8988T (cell line): ENCODE measurements around the gene NDUFAF8.
"Not testable (repeated sequence)": the region's sequence is repeated elsewhere in the genome, so short reads cannot be mapped to it uniquely, and the experiment has no call there.

ENCODE experiments used
- DNase-seq: peaks from one replicate; pipeline ENCODE4 v3.0.0; 2011

NDUFAF8 gene

DNA sequence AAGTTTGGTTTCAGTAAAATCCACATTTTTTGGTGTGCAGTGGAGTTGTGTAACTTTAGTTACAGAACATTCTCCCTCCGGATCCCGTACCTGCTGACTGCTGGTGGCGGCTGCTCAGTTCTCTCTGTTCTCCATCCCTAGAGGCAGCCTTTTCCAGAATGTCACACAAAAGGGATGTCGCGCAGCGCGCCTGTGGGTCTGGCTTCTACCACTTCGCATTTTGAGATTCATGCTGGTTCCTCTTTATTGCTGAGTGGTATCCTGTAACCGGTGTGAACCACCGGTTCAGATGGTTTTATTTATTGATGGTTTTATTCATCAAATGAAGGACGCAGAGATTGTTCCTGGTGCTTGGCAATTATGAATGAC is 15.4 kb upstream of the NDUFAF8 start:
- no peak for DNase-seq

DNA sequence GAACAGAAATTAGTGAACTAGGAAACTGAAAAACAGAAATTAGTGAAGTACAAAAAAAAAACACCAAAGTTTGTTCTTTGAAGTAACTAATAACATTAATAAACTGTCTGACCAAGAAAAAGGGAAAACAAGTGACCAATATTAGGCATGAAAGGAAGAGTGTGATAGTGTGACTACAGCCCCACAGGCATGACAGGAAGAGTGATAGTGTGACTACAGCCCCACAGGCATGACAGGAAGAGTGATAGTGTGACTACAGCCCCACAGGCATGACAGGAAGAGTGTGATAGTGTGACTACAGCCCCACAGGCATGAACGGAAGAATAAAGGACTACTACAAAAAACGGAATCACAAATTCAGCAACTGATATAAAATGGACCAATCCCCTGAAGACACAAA is 11.5 kb upstream of the NDUFAF8 start:
- DNase-seq: not testable (repeated sequence)

DNA sequence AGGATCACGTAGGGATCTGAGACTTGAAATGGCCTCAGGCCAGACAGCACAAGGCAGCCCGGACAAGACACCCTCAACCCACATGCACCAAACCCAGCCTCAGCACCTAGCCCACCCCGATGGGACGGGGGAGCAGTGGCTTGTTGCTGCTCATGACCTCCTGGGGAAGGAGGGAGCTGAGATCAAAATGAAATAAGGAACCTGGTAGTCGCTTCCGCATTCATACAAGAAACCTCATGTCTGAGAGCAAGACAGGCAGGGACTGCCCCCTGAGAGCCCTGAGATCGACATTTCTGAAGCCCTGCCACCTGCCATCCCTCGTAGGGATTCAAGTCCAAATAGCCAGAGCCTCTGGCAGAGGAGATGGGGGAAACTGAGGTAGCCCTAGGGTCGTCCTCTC is 10.7 kb upstream of the NDUFAF8 start:
- DNase-seq: no peak

DNA sequence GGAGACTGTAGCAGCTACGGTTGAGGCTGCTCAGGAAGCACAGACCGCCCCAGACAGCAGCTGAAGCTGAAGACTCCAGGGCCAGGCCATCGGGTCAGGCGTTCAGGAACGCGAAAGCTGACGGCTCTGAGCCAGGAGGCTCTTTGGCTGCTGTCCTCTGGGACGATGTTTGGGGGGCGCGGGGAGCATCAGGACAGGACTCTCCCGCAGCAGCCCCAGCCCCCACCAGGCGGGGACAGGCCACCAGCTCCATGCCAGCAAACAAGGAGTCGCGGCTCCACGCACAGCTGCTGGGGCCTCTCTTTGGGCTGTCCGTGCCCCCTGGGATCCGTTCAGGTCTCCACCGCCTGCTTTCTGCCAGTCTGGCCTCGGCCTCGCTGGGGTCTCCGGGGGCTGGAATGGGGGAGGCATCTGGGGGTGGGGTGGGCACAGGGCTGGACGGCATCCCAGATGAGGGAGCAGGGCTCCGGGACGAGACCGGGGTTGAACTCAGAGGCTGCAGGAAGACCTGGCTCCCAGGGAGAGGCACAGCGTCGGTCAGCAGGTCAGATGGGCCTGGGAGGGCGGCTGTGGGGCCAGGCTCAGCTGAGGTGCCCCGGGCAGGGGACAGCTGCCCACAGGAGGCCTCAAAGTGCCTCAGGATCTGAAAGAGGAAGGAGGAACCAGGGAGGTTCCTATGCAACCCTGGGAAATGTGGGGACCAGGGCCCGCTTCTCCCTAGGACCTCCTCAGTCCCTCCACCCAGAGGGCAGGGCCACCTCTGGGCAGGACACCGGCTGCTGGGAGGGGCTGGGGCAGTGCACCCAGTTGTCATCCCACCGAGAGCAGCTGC is 10.1 kb upstream of the NDUFAF8 start:
- DNase-seq: no peak

DNA sequence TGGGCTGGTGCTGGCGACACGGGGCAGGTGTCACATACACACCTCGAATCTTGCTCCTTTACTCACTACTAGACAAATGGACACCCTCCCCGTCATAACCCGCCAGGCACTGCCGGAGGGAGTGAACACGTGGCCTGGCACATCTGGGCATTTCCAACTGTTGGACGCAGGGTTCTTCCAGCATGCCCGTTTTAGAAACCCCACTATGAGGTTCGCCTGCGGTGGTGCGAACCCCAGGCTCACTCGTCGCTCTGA is 9.5 kb upstream of the NDUFAF8 start:
- no peak for DNase-seq

DNA sequence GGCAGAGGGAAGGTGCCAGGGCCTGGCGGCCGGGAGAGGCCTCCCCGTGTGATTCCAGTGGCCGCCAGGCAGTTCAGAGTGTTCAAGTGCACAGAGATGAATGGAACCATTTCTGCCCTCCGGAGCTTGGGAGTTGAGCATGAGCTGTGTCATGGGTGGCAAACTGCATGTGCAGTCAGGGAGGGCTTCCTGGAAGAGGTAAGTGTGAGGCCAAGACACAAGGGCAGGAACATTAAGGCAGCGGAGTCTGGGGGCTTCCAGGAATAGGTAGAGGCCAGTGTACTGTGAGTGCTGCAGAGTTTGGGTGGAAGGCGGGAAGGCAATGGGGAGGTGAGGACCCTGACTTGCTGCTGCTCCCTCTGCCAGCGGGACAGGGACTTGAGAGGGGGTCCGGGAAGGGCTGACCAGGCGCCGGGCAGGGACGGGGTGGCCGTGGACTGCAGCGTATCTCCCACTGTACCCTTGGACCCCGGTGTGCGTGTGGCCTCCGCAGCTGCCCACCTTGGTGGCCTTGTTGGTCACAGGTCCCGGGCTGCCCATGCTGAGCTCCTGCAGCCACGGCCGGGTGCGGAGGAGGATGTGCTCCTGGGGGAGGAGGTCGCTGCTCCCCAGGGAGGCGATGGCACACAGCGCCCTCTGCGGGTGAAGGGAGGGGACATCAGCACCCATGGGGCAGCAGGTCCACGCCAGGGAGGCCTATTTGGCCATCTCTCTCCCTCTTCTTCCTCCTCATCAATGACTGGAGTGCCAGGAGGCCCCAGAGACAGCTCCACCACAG is 8.9 kb upstream of the NDUFAF8 start:
- peak; percentile 88 for DNase-seq

DNA sequence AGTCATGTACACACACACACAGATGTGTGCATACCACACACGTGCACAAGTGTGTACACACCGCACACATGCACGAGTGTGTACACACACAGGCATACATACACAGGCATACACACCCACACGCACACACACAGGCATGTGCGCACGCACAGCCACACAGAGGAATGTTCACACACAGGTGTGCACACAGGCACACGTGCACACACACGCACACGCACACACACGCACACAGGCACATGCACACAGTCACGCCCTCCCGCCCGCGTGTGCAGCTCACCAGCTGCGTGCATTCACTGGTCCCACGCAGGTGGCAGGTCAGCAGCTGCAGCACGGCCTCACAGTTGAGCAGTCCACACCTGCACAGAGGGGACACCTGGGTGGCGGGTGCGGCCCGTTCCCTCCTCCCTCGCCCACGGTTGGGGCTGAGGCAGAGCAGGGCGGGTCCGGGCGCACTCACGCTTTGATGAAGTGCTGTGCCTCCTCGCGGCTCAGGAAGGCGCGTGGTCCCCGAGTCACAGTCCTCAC is 7.9 kb upstream of the NDUFAF8 start:
- DNase-seq: no peak

DNA sequence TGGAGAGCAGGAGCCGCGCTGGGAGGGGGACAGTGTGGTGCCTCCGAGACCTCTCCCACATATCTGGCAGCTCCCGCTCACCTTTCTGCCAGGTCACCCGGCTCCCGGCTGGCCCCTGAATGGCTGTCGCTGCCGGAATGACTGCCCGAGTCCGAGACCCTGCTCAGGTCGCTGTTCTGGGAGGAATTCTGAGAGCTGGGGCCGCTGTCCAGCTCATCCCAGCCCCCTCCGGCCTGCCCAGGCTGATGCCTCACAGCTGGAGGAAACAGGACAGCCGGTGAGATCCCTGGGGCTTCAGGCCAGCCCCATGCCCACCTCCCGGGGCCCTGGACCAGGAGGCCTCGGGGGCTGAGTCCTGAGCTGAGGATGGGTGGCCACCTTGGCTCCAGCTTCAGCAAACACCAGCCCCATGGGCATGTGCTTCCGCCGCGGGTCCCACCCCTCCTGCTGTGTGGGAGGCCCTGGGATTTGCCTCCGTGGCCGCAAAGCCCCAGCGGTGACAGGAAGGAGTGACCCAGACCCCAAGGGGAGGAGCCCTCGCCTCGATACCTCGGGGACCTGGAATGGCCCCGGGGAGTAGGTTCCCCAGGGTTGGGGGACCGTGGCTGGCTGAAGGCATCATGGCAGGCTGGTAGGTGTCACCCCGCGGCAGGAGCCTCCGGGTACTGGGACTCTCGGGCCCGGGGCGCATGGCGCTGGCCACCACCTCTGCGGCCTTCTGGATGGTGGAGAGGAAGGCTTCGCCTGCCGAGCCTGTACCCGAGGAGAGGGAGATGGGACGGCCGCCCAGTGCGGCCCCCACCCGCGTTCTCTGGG is 7.1 kb upstream of the NDUFAF8 start:
- DNase-seq: no peak

DNA sequence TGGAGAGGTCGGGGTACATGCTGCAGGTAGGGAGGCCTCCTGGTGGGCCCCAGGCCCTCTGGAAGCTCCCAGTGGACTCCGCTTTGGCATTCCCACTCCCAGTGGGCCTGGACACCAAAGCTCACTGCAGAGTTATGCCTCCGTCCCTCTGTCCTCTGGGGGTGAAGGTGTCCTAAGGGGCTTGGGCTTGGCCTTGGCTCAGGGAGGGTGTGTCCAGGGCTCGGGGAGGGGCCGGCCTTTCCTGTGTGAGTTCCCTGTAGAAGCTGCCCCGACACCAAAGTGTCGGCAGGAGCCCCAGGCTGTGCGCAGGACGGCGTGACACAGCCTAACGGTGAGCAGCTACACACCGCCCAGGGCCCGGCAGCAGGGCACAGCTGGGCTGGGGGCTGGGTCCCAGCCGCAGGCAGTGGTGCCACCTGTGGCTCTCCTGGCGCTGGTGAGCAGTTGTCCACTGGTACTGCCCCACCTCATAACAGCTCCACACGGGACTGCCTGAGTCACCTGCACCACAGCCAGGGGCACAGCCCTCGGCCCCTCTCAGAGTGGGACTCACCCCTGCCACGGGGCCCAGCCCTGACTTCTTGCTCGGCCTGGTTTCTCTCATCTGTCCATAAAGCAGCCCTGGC is 6.4 kb upstream of the NDUFAF8 start:
- no peak for DNase-seq

DNA sequence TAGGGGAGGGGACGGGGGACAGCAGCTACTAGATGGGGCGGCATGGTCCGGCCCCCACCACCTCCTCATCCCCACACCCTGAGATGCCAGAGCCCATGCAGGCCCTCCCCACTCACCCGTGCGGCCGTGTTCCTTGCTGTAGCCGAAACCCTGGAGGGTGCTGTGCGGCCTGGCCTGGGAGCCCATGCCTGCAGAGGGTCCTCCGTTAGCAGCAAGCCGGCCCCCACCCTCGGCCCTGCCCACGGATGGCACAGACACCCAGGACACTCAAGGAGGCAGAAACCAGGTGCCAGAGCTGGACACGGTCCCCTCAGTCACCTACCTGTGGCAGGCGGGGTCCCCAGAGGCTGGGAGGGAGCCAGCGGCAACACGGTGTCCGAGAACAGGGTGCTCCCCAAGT is 5.8 kb upstream of the NDUFAF8 start:
- no peak for DNase-seq

DNA sequence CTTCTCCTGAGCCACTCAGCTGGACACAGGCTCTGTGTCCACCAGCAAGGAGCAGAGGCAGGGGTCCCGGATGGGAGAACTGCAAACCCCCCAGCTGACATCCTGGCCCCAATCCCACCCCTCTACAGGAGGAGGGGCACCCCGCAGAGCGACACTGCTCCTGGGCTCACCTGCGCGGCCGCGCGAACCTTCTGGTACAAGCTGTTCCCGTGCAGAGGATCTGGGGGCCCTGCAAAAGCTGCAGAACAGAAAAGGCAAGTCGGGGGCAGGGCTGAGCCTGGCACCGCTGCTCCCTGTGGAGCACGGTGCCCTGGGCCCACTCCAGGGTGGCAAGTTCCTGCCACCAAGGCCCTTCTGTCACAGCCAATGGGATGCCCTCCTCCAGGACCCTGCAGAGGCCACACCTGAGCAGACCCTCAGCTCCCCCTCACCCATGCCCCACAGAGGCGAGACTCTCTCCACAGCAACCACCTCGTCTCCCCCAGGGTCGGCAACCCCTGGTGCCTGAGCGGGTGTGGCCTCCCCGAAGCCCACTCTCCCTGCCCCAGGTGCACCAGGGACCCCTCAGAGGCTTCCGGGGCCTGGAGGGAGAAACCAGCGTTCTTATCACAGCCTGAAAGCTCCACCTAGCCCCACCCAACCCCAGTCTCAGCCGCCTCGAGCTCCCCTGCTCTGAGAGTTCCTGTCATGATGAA is 5.2 kb upstream of the NDUFAF8 start:
- DNase-seq: no peak

DNA sequence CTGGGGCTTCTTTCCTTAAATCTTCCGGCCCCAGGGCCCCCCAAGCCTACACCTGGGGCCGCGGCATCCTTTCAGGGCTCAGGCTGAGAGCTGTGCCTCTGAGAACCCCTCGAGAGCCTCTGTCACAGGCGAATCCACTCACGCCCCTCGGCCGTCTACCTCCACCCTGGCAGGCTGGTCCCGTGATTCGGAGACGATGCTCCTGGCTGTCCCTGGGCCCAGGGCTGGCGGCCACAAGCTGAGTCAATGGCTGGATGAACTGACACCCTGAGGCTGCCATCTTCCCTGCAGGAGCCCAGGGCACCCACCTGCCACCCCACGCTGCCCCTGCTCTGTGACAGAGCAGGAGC is 4.6 kb upstream of the NDUFAF8 start:
- no peak for DNase-seq

DNA sequence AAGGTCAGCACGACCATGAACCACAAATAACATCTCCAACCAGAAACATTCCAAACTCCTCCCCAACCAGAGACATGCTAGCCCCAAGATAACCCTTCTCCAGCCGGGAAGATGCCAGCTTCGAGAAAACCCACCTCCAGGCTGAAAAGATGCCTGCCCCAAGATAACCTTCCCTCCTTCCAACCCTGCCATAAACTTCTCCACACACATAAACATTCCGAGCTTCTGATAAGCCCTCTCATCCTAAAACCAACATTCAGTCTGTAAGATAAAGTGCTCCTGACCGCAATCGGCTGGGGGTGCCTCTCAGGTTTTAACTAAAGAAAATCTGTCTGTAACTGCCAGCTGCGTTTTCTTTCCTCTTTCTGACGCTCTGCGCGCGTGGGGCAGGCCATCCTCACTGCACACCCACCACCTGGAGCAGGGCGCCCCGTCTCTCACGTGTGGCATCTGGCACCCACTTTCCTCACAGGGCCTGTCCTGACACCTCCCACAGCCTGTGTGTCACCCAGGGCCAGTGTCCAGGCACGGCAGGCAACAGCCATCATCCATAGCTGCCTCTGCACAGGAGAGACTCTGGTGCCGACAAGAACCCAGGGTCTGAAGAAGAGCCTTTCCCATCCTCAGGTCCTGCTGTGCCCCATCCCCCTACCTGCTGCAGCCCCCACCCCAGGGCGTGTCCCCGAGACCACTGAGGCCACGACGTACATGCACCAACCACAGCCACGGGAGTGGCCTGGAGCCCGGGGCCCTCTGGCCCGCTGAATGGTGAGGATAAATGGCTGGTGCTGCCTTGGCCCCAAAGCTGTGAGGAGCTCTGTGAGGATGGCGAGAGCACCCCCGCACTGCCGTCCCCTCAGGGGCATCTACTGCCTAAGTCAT is 3.9 kb upstream of the NDUFAF8 start:
- DNase-seq: no peak

DNA sequence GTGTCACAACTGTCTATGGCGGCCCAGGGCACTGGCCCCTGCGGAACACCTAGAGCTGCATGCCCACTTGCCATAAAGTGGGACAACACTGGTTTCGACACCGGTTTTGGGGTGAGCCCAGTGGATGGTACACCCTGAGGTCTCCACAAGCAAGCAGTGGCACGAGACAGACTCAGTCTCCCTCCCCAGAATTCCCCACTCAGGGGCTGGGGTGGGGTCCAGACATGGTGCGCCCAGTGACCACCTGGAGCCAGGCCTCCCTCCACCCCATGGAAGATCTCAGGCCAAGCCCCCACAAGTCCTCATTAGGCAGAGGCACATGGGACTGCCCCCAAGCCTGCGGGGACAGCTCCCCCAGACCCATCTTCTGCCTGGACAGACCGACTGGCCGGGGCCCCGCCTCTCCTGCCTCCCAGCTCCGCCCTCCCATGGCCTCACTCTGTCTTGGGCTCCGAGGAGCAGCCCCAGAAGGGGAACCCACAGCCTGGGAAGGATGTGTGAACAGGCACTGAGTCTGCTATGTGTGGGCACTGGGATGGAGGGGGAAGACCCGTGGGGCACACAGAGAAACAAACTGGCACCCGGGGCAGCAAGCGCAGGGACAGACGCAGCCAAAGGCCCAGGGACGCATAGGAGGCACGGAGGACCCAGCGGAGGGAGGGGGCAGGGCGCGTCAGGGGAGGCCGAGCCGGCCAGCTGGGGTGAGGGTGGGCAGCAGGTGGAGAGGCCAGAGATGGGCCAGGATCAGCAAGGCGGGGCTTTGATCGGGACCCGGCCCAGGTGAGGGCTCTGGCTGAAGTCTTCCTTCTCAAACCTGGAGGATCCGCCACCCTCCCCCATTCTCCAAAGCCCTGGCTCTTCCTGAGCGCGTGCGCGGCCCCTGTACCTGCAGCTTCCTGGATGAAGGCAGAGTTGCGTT is 3.0 kb upstream of the NDUFAF8 start:
- no peak for DNase-seq

DNA sequence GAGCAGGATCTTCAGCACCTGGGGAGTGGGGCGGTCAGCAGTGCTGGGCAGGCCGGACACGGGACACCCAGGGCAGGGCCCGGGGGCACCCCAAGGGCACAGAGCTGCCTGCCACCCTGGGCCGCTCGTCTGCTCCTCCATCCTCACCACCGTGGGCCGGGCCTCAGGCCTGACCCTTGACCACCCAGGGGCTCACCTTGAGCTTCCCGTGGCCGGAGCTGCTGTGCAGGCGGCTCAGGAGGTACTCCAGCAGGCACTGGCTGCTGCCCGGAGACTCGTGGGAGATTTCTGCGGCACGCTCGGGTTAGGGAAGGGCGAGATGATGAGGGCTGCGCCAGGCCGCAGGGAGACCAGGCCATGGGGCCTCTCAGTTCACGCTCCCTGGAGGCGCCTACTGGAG is 2.3 kb upstream of the NDUFAF8 start:
- no peak for DNase-seq

DNA sequence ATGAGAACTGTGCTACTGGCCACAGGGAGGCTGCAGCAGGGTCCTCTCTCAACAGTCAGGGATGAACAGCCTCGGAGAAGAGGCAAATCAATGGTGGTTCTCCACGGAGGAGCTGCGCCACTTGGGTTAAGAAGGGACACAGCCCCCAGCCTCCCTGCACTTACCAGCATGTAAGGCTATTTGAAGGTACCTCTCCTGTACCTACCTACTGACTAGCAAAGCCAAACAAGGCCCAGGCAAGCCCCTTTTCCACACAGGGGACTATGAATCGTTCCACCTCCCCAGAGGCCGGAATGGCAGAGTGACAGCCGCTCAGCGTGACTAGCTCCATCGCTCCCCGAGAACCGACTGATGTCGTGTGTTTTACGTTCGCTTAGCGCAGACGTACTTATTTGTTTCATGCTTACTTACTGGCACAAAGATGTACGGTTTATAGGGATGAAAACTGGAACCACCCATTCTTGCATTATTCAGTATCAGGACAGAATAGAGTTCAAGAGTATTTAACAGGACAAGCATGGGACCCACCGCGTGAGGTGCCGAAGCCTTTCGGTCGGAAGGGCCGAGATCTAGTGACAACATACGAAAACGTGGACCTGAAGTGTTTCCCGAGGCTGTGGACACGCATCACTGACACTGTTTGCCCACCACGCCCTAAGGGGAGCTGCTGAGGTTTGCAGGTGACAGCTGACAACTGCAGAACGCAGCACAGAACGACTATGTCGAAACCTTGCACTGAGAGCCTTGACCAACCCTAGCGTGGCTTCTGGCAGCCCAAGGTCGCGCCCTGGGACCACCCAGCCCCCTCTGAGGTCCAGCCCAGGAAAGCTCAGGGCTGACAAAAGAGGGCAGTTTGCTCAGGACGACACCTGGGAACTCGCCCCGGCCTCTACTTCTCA is 1.3 kb upstream of the NDUFAF8 start:
- DNase-seq: no peak

DNA sequence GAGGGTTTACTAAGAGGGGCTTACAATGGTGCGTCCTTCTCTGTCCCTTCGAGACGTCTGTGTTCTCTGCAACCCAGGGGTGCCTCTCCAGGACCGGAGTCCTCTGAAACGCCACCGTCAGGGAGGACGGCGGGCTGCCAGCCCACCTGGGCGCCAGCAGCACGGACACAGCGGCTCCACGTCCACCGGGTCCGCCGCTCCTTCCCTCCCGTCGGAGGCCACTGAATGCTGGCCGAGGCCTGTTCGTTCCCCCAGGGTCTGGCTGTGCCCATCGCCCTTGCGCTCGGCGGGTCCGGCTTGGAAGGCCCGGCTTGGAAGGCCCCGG is 666 bp upstream of the NDUFAF8 start:
- no peak for DNase-seq

DNA sequence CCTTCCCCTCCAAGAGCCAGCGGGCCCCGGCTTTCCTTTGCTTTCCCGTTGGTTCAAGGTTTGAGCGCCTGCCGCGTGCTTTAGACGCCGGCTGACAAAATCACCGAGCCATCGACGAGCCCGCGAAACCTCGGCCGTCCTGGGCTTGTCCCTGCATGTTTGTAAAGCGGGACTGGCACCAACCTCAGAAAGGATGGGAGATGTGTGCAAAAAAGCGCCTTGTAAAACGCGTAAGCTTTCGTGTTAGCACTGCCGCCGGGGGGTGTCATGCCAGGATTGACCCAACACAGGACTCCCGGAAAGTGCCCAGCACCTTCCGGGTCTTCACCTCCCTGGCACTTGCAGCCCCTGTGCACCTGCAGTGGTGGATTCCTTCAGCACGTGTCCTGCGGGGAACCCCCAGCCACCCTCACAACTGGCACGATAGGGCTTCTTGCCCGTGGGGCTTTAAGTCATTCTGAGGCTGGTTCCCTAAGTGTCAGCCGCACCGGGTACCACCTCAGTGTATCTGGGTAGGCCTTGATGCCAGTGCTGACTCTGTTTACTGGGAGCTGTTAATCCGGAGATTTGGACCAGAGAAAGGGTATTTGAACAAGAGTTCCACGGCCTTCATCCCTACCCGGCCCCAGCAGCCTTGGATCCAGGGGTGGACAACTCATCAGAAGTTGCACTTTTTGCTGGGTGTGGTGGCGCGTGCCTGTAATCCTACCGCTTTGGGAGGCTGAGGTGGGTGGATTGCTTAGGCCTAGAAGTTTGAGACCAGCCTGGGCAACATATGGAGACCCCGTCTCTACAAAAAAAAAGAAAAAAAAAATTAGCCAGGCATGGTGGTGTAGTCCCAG is 817 bp downstream of the NDUFAF8 start:
- DNase-seq: peak; percentile 49

DNA sequence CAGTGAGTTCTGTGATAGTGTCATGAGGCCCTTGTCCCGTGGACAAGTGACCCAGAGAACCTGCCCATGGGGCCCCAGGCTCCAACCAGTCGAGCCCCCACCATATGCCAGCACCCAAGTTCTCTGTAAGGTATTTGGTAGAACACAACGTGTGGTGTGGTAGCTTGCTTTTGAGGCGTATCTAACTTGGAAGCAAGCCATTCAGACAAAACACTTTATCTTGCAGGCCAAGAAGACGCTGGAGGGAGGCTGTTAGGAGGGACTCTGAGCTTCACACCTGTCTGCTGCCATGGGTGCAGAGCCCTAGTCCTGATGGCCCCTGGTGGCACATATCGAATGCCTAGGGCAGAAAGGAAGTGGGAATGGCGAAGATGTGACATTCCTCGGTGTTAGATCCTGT is 1.6 kb downstream of the NDUFAF8 start:
- DNase-seq: no peak
